Left ventricle myocardium inferior (tissue), 1 donor: ENCODE data around the gene TNS3. TPM values are rescaled to one million over a fixed set of nuclear protein-coding genes. Genes with fewer than 3 reads are reported as not detected.

Source experiments
- DNase-seq: peaks from one replicate; pipeline ENCODE4 v3.0.0-alpha.2; 2020
- H3K27ac ChIP-seq: fragments of 200-600 bp; replicated peaks from 2 replicates; pipeline ENCODE4 v1.8.0; 2021
- H3K27me3 ChIP-seq: fragments of 200-600 bp; 2 replicates; pipeline ENCODE4 v1.8.0; 2021; ENCODE audit warnings: low read depth
- H3K36me3 ChIP-seq: fragments of 200-600 bp; 2 replicates; pipeline ENCODE4 v1.8.0; 2021
- H3K4me1 ChIP-seq: fragments of 200-600 bp; 2 replicates; pipeline ENCODE4 v1.8.0; 2021
- H3K4me3 ChIP-seq: fragments of 200-600 bp; 2 replicates; pipeline ENCODE4 v1.8.0; 2021; ENCODE audit warnings: mild to moderate bottlenecking, moderate library complexity
- H3K9me3 ChIP-seq: fragments of 200-600 bp; replicated peaks from 2 replicates; pipeline ENCODE4 v1.8.0; 2021
- intact Hi-C: fragments of 100-400 bp; cut with micrococcal nuclease; formaldehyde crosslinking; loops from one replicate; pipeline ENCODE4 v1.11.0; 2022
- total RNA-seq: library from RNA; stranded (reverse); fragmentation: NEBNext Ultra II Directional; extraction: Animal tissue kit (Norgen Biotek cat#: 25700); gene quantifications from one replicate; pipeline ENCODE4 v1.2.1, GENCODE V29; 2021
- TF ChIP-seq, protein P1 (sequence below): fragments of 200-600 bp; IDR thresholded peaks from 2 replicates; pipeline ENCODE4 v1.8.0; 2021; ENCODE audit warnings: antibody characterized with exemption, mild to moderate bottlenecking, borderline replicate concordance
- donor health status: DM: no; HTN: yes; CAD: no; lungs with severe emphysema.

Gene TNS3
- total RNA-seq, 1 donor from 2014 or later, result 40.6 TPM

DNA sequence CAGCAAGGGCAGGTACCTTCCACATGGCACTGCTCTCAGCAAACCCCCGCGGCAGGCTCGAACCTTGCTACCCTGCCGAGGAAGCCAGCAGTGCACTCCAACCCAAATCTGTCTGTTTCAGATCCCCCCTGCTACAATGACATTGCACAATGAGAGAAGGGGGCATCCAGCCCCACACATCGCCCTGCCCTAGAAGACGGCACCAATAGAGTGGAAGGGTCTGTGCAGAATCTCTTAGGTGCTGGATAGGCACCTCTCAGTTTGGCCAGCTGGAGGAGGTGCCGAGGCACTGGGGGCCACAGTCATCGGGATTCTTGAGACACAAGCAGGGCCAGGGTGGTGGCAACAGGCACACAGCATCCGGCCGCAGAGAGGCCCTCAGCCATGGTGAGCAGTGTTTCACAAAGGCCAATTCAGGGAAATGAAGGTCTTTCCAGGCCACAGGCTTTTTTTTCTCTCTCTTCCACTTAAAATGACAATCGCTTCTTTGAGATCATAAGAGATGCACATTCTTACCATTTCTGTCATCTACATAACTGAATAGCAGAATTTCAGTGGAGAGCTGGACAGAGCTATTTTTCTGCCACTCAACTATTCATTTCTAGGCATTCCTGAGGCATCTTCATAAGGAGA is 281.3 kb downstream of the TNS3 start:
- Histone ChIP-seq H3K4me3 (no peak overlapping the region), H3K4me1 (peaks cover 48% of the 10 kb centered on the region), H3K36me3 (peaks cover 68% of the 10 kb centered on the region), H3K27ac (peak overlapping the region; percentile 76), H3K27me3 (no peaks in the 10 kb centered on the region), H3K9me3 (no peaks in the 10 kb centered on the region)
- intact Hi-C loops, result no loop called here
- TF ChIP-seq, protein P1, sequence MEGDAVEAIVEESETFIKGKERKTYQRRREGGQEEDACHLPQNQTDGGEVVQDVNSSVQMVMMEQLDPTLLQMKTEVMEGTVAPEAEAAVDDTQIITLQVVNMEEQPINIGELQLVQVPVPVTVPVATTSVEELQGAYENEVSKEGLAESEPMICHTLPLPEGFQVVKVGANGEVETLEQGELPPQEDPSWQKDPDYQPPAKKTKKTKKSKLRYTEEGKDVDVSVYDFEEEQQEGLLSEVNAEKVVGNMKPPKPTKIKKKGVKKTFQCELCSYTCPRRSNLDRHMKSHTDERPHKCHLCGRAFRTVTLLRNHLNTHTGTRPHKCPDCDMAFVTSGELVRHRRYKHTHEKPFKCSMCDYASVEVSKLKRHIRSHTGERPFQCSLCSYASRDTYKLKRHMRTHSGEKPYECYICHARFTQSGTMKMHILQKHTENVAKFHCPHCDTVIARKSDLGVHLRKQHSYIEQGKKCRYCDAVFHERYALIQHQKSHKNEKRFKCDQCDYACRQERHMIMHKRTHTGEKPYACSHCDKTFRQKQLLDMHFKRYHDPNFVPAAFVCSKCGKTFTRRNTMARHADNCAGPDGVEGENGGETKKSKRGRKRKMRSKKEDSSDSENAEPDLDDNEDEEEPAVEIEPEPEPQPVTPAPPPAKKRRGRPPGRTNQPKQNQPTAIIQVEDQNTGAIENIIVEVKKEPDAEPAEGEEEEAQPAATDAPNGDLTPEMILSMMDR, result no peak
- no peak for DNase-seq

DNA sequence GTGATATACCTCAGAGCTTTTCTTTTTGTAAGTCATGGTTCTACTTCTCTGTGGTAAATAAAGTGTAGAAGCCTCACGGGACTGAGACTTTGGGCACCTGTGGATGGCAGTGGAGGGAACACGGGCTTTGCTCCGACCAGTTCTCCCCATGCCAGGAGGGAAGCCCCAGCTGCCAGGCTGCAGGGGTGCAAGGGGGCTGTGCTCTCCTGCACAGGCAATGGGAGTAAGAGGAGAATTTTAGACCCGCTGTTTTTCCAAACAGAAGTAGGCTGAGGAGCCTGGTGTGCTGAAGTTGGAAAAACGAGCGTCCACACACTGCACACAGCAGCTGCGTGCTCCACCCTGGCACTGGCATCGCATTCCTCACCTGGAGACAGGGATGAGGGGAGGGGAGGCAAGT is 282.4 kb downstream of the TNS3 start:
- no peak for DNase-seq
- Histone ChIP-seq H3K27me3 (no peaks in the 10 kb centered on the region), H3K36me3 (peaks cover 68% of the 10 kb centered on the region), H3K27ac (no peak overlapping the region), H3K4me3 (no peak overlapping the region), H3K9me3 (no peaks in the 10 kb centered on the region), H3K4me1 (peaks cover 48% of the 10 kb centered on the region)
- TF ChIP-seq, protein P1, result no peak
- intact Hi-C loops, result no loop called here

DNA sequence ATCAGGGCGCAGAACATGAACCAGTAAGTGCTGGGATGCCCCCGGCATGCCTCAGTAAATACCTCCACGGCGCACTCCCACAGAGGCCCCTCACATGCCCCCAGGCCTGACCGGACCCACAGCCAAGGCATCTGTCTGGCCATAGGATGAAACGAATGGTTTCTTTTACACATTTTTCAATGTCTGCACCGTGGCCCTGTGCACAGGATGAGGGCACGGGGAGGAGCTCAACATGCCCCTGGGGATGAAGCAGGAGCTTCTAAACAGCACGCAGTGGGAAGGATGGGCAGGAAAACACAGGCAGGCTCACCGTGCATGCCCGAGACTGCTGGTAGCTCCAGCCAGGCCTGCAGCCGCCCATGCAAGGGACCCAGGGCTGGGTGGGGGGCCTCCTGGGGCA is 283.3 kb downstream of the TNS3 start:
- TF ChIP-seq, protein P1, result no peak
- H3K9me3 ChIP-seq, result no peaks in the 10 kb centered on the region
- intact Hi-C loops, result no loop called here
- H3K27me3 ChIP-seq, result no peaks in the 10 kb centered on the region
- no peak for DNase-seq
- no peak overlapping the region for H3K27ac ChIP-seq
- peaks cover 48% of the 10 kb centered on the region for H3K4me1 ChIP-seq
- no peak overlapping the region for H3K4me3 ChIP-seq
- peaks cover 63% of the 10 kb centered on the region for H3K36me3 ChIP-seq

DNA sequence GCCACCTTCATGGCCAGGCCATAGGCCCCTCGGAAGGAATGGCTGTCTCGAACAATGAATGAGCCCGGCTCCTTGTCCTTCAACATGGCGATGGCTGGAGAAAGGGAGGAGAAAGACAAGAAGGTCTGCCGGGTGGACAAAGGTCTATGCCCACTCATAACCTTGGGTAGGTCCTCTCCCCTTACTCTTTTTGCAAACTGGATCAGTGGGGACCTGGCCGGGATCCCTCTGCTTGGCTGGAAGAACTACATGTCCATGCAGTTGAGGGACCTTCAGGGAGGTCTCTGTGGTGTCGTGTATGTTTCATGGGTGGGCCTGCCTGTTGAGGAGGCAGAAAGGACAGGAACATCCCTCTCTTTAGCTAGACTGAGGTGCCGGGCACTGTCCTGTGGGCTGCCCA is 284.8 kb downstream of the TNS3 start:
- no peak overlapping the region for H3K4me3 ChIP-seq
- DNase-seq, result no peak
- peaks cover 62% of the 10 kb centered on the region for H3K36me3 ChIP-seq
- H3K4me1 ChIP-seq, result peaks cover 48% of the 10 kb centered on the region
- H3K27ac ChIP-seq, result no peak overlapping the region
- H3K27me3 ChIP-seq, result no peaks in the 10 kb centered on the region
- intact Hi-C loops, result no loop called here
- no peaks in the 10 kb centered on the region for H3K9me3 ChIP-seq
- TF ChIP-seq, protein P1, result no peak

DNA sequence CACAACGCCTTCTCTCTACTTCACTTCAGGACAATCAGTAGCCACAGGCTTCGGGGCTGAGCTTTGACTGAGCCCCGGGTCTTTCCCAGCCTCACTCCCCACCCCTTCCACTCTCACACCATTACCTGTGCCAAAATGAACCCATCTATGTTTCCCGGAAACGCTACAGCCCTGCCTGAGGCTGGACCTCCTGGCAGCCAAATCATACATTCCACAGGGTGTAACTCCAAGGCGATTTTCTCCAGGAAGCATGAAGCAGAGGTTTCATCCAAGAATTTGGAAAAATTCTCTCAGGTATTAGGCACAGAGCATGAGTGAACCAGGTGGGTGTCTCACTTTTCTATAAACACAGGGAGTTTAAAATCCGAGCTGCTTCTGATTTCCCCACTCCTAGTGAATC is 286.3 kb downstream of the TNS3 start:
- Histone ChIP-seq H3K4me3 (no peak overlapping the region), H3K4me1 (peaks cover 53% of the 10 kb centered on the region), H3K9me3 (no peaks in the 10 kb centered on the region), H3K27ac (peak overlapping the region; percentile 75), H3K27me3 (no peaks in the 10 kb centered on the region), H3K36me3 (peaks cover 62% of the 10 kb centered on the region)
- intact Hi-C loops, result no loop called here
- TF ChIP-seq, protein P1, result no peak
- no peak for DNase-seq
